Muscle layer of duodenum (tissue), 2 donors: ENCODE measurements around the gene CDK14.

Experiments
- H3K27ac ChIP-seq: one replicate; pipeline ENCODE4 v1.7.0; 2013; ENCODE audit warnings: mild to moderate bottlenecking, low read length
- H3K27me3 ChIP-seq: one replicate; pipeline ENCODE4 v1.7.0; 2013; ENCODE audit warnings: low read depth, mild to moderate bottlenecking, control low read depth, low read length
- H3K36me3 ChIP-seq, 2 donors: one replicate each; pipeline ENCODE4 v1.7.0; 2013; ENCODE audit warnings: low read length in 2 of 2, control low read depth in 1 of 2, mild to moderate bottlenecking in 1 of 2; ENCODE audit not compliant: insufficient read depth in 2 of 2, control insufficient read depth in 1 of 2
- H3K4me1 ChIP-seq, 2 donors: one replicate each; pipeline ENCODE4 v1.7.0; 2013; ENCODE audit warnings: low read length in 2 of 2, mild to moderate bottlenecking in 2 of 2, control low read depth in 1 of 2, moderate library complexity in 1 of 2; ENCODE audit not compliant: insufficient read depth in 2 of 2, control insufficient read depth in 1 of 2
- H3K4me3 ChIP-seq, 2 donors: one replicate each; pipeline ENCODE4 v1.7.0; 2013; ENCODE audit warnings: low read length in 2 of 2, low read depth in 1 of 2, mild to moderate bottlenecking in 1 of 2
- H3K9me3 ChIP-seq, 2 donors: one replicate each; pipeline ENCODE4 v1.7.0; 2013; ENCODE audit warnings: low read length in 2 of 2, control low read depth in 1 of 2, mild to moderate bottlenecking in 1 of 2; ENCODE audit not compliant: control insufficient read depth in 1 of 2
- donor health status: healthy.

CDK14 gene

DNA sequence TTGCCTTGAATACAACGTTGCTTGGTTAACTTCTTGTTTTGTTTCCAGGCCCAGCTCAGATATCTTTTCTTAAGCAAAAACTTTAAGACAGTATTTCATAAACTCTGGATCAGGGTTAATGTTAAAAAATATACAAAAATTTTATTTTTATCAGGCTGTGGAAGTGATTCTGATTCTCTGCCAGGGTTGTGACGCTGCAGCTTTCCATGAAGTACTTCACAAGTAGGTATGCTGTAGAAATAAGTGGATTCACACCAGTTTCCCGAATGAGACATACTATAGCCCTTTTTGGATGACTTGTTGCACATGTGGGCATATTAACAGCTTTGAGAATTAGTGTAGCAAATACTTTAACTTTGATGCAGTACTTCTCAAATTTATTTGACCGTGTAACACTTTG is 70.1 kb downstream of the CDK14 start:
- H3K4me1 ChIP-seq = peaks cover 9 to 17% of the 10 kb centered on the region in 2 donors
- no peak overlapping the region for H3K4me3 ChIP-seq

DNA sequence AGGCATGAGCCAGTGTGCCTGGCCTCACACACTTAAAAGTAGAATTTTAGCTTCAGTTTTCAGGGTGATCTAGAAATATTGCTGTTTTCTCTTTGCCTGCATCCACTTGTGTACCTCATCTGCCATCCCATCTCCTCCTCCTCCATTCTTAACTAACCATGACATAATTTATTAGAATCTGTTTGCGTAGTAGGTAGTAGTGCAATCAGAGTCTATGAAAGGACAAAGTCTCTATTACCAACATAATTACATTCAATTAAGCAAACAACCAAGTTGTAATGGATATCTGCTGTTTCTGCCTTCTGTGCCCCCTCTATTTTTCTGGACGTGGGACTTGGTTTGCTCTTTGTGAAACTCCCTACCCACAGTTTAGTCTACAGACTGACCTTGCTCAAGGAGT is 72.9 kb downstream of the CDK14 start:
- no peak overlapping the region for H3K27ac ChIP-seq
- H3K9me3 ChIP-seq = no peaks in the 10 kb centered on the region
- no peak overlapping the region for H3K4me3 ChIP-seq
- no peaks in the 10 kb centered on the region for H3K36me3 ChIP-seq
- no peaks in the 10 kb centered on the region for H3K27me3 ChIP-seq
- H3K4me1 ChIP-seq = peaks cover 0 to 7% of the 10 kb centered on the region in 2 donors

More for the DNA sequence above, 70.1 kb downstream of the CDK14 start:
- no peak overlapping the region for H3K27ac ChIP-seq
- no peaks in the 10 kb centered on the region for H3K9me3 ChIP-seq
- no peaks in the 10 kb centered on the region for H3K36me3 ChIP-seq
- no peaks in the 10 kb centered on the region for H3K27me3 ChIP-seq

DNA sequence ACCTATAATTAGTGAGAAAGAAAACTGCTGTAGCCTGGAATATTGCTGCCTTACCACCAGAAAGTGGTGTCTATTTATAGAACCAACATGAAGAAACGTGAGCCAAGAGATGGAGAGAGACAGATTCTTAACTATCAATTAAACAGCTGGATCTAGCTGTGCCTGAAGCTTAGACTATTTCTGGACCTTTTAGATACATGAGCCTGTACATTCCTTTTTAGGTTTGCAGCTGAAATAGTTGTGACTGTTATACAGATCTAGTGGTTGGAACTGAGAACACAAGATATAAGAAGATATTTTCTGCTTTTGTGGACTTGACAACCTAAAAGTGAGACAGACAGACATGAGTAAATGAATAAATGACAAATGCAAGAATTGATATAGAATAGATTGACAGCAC is 73.4 kb downstream of the CDK14 start:
- no peaks in the 10 kb centered on the region for H3K9me3 ChIP-seq

GRCh38 chr7:90671571-90671970 is 75.5 kb downstream of the CDK14 start:
- no peaks in the 10 kb centered on the region for H3K27me3 ChIP-seq
- H3K27ac ChIP-seq = no peak overlapping the region
- H3K4me1 ChIP-seq = peaks cover 0 to 8% of the 10 kb centered on the region in 2 donors
- no peaks in the 10 kb centered on the region for H3K36me3 ChIP-seq
- H3K4me3 ChIP-seq = no peak overlapping the region
- H3K9me3 ChIP-seq = no peaks in the 10 kb centered on the region

More for the DNA sequence above, 73.4 kb downstream of the CDK14 start:
- Histone ChIP-seq H3K36me3 (no peaks in the 10 kb centered on the region), H3K27me3 (no peaks in the 10 kb centered on the region), H3K27ac (no peak overlapping the region), H3K4me1 (peaks cover 0 to 7% of the 10 kb centered on the region in 2 donors), H3K4me3 (no peak overlapping the region)

- Histone ChIP-seq H3K4me3 (no peak overlapping the region), H3K36me3 (no peaks in the 10 kb centered on the region), H3K27me3 (no peaks in the 10 kb centered on the region), H3K27ac (no peak overlapping the region), H3K9me3 (no peaks in the 10 kb centered on the region), H3K4me1 (peaks cover 2 to 14% of the 10 kb centered on the region in 2 donors)
Observed at GRCh38 chr7:90672210-90672609, 76.1 kb downstream of the CDK14 start.

GRCh38 chr7:90674625-90675024 is 78.5 kb downstream of the CDK14 start:
- no peak overlapping the region for H3K27ac ChIP-seq
- H3K4me1 ChIP-seq = peaks cover 3 to 8% of the 10 kb centered on the region in 2 donors
- H3K36me3 ChIP-seq = no peaks in the 10 kb centered on the region
- no peaks in the 10 kb centered on the region for H3K27me3 ChIP-seq
- H3K9me3 ChIP-seq = no peaks in the 10 kb centered on the region
- H3K4me3 ChIP-seq = no peak overlapping the region

- no peaks in the 10 kb centered on the region for H3K36me3 ChIP-seq
- H3K4me1 ChIP-seq = peaks cover 3 to 11% of the 10 kb centered on the region in 2 donors
- H3K9me3 ChIP-seq = no peaks in the 10 kb centered on the region
- H3K27ac ChIP-seq = no peak overlapping the region
- no peak overlapping the region for H3K4me3 ChIP-seq
- no peaks in the 10 kb centered on the region for H3K27me3 ChIP-seq
Observed at GRCh38 chr7:90675982-90676381, 79.9 kb downstream of the CDK14 start.

GRCh38 chr7:90677486-90678404 is 81.6 kb downstream of the CDK14 start:
- Histone ChIP-seq H3K36me3 (no peaks in the 10 kb centered on the region), H3K9me3 (no peaks in the 10 kb centered on the region), H3K4me3 (no peak overlapping the region), H3K27ac (no peak overlapping the region), H3K4me1 (peaks cover 3 to 15% of the 10 kb centered on the region in 2 donors), H3K27me3 (no peaks in the 10 kb centered on the region)

DNA sequence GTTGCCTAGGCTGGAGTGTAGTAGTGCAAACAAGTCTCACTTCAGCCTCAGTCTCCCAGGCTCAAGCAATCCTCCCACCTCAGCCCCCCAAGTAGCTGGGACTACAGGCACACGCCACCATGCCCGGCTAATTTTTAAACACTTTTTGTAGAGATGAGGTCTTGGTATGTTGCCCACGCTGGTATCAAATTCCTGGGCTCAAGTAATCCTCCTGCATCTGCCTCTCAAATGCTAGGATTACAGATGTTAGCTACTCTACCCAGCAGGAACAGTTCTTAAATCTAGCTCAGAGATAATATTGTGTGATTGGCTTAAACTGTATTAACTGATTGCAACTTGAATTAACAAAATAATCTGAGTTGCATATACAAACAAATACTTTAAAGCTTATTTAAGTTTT is 82.9 kb downstream of the CDK14 start:
- H3K9me3 ChIP-seq = no peaks in the 10 kb centered on the region
- no peaks in the 10 kb centered on the region for H3K27me3 ChIP-seq
- no peak overlapping the region for H3K4me3 ChIP-seq
- H3K4me1 ChIP-seq = peaks cover 3 to 15% of the 10 kb centered on the region in 2 donors
- no peaks in the 10 kb centered on the region for H3K36me3 ChIP-seq
- H3K27ac ChIP-seq = no peak overlapping the region

- no peaks in the 10 kb centered on the region for H3K9me3 ChIP-seq
- H3K36me3 ChIP-seq = no peaks in the 10 kb centered on the region
- H3K27me3 ChIP-seq = no peaks in the 10 kb centered on the region
- H3K27ac ChIP-seq = no peak overlapping the region
- H3K4me1 ChIP-seq = peaks cover 3 to 15% of the 10 kb centered on the region in 2 donors
- no peak overlapping the region for H3K4me3 ChIP-seq
Observed at GRCh38 chr7:90680484-90680883, 84.4 kb downstream of the CDK14 start.

GRCh38 chr7:90681336-90682022 is 85.4 kb downstream of the CDK14 start:
- no peaks in the 10 kb centered on the region for H3K36me3 ChIP-seq
- H3K4me1 ChIP-seq = peaks cover 3 to 14% of the 10 kb centered on the region in 2 donors
- no peak overlapping the region for H3K4me3 ChIP-seq
- no peak overlapping the region for H3K27ac ChIP-seq
- H3K27me3 ChIP-seq = no peaks in the 10 kb centered on the region
- no peaks in the 10 kb centered on the region for H3K9me3 ChIP-seq
